K562 (cell line): ENCODE data around the gene NDUFS6. TPM values are rescaled to one million over a fixed set of nuclear protein-coding genes. Genes with fewer than 3 reads are reported as not detected.

Experiments used
- C11orf30 ChIP-seq: fragments of 450-650 bp; IDR thresholded peaks from 2 replicates; pipeline ENCODE4 v1.6.1; 2016; ENCODE audit warnings: low read depth, mild to moderate bottlenecking
- CAMTA2 ChIP-seq: fragments of 250-450 bp; sonication (Bioruptor Pico); conservative IDR thresholded peaks from 2 replicates; pipeline ENCODE4 v1.5.1; 2022
- NFIC ChIP-seq: fragments of 450-650 bp; IDR thresholded peaks from 2 replicates; pipeline ENCODE4 v1.6.1; 2017; ENCODE audit warnings: mild to moderate bottlenecking, inconsistent platforms
- NR2F6 ChIP-seq: fragments of 450-650 bp; formaldehyde crosslinking; IDR thresholded peaks from 2 replicates; pipeline ENCODE4 v1.4.0; 2020; ENCODE audit warnings: mild to moderate bottlenecking
- SRF ChIP-seq, 2 experiments: fragments of 250-450, 450-650 bp in 1 of 2; sonication (Bioruptor Pico) in 1 of 2; sonication (generic) in 1 of 2; formaldehyde crosslinking; IDR thresholded peaks; 2 replicates each; pipeline versions ENCODE4 v1.5.0 to v1.5.1; 2020 to 2022; ENCODE audit warnings: mild to moderate bottlenecking in 1 of 2, missing genetic modification reagents in 1 of 2
- TARDBP ChIP-seq: fragments of 450-650 bp; IDR thresholded peaks from 2 replicates; pipeline ENCODE4 v1.6.1; 2016
- ZNF124 ChIP-seq: sonication (generic); formaldehyde crosslinking; IDR thresholded peaks from 2 replicates; pipeline ENCODE4 v1.8.1; 2022; ENCODE audit warnings: missing genetic modification reagents
- polyA plus RNA-seq, 8 experiments: library from polyadenylated mRNA; depleted of rRNA in 4 of 8; stranded (reverse) in 5 of 8; unstranded in 3 of 8; fragments of >200 nt; fragmentation: Nextera tagmentation in 2 of 8; fragmentation: Illumina TruSeq in 1 of 8; extraction: Ambion mirVana in 2 of 8; extraction: Trizol in 1 of 8; gene quantifications; 2 replicates each; pipeline versions ENCODE4 v1.2.1 to v1.2.3, GENCODE V29; 2011 to 2014; ENCODE audit warnings: inconsistent platforms in 1 of 8, missing spikeins in 1 of 8
- total RNA-seq, 7 experiments: library from RNA; depleted of rRNA in 6 of 7; stranded (reverse); fragments of >200 nt in 6 of 7; fragmentation: Illumina TruSeq in 2 of 7; extraction: Trizol in 2 of 7; gene quantifications; 2 replicates each; pipeline versions ENCODE4 v1.2.1 to v1.2.3, GENCODE V29; 2011 to 2021; ENCODE audit warnings: low replicate concordance in 1 of 7
- TF ChIP-seq, protein P1 (sequence below): fragments of 450-650 bp; IDR thresholded peaks from 2 replicates; pipeline ENCODE4 v1.6.1; 2016; ENCODE audit warnings: low read depth
- TF ChIP-seq, protein P2 (sequence below), 2 experiments: fragments of 450-650 bp; conservative IDR thresholded peaks; 2 replicates each; pipeline ENCODE4 v1.6.1; 2017; ENCODE audit warnings: mild to moderate bottlenecking in 2 of 2, moderate library complexity in 2 of 2
- TF ChIP-seq, protein P3 (sequence below): fragments of 150-350 bp; conservative IDR thresholded peaks from 2 replicates; pipeline ENCODE4 v1.6.1; 2014; ENCODE audit warnings: low read length

The NDUFS6 gene
- total and polyA plus RNA-seq, 9 of the 15 experiments (the other 6 are each of a cell fraction or from before 2014, with no cell fraction given) = 36.1 to 291 (median 77.0) TPM

DNA sequence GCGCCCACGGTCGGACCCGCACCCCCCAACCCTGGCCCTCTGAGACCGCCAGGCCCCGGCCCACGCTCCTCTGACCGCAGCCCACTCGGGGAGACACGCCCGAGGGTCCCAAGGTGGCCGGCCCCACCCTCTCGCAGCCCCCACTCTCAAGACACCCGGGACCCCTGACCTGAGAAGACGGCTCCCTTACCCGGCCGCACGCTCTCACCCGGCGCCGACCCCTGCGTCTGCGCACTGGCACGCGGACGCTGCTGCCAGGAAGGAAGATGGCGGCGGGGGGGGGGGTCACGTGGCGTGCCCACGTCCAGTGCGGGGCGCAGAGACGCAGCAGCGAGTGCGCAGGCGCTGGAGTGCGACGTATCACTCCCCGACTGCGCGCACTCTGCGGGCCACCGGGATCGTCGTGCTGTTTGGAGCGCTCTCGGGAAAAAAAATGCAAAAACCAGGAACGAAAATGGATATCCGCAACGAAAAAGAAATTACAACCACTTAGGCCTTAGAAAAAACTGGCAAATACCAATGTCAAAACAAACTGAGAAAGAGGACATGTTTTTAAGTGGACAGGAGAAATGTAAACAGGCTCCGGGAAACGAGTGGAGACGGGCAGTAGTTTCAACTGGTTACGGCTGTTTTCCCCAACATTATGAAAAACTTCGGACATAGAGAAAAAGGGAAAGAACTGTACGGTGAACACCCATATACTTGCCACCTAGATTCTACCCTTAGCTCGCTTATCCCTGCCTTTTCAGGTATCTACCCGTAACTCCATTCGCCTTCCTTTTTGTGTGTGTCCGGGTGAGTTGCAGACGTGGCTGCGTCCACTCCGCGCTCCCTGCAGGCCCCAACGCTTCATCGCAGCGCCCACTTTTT, 1.4 kb upstream of the NDUFS6 start, which contains the start of gene MRPL36 (continued):
- TF ChIP-seq, protein P1, sequence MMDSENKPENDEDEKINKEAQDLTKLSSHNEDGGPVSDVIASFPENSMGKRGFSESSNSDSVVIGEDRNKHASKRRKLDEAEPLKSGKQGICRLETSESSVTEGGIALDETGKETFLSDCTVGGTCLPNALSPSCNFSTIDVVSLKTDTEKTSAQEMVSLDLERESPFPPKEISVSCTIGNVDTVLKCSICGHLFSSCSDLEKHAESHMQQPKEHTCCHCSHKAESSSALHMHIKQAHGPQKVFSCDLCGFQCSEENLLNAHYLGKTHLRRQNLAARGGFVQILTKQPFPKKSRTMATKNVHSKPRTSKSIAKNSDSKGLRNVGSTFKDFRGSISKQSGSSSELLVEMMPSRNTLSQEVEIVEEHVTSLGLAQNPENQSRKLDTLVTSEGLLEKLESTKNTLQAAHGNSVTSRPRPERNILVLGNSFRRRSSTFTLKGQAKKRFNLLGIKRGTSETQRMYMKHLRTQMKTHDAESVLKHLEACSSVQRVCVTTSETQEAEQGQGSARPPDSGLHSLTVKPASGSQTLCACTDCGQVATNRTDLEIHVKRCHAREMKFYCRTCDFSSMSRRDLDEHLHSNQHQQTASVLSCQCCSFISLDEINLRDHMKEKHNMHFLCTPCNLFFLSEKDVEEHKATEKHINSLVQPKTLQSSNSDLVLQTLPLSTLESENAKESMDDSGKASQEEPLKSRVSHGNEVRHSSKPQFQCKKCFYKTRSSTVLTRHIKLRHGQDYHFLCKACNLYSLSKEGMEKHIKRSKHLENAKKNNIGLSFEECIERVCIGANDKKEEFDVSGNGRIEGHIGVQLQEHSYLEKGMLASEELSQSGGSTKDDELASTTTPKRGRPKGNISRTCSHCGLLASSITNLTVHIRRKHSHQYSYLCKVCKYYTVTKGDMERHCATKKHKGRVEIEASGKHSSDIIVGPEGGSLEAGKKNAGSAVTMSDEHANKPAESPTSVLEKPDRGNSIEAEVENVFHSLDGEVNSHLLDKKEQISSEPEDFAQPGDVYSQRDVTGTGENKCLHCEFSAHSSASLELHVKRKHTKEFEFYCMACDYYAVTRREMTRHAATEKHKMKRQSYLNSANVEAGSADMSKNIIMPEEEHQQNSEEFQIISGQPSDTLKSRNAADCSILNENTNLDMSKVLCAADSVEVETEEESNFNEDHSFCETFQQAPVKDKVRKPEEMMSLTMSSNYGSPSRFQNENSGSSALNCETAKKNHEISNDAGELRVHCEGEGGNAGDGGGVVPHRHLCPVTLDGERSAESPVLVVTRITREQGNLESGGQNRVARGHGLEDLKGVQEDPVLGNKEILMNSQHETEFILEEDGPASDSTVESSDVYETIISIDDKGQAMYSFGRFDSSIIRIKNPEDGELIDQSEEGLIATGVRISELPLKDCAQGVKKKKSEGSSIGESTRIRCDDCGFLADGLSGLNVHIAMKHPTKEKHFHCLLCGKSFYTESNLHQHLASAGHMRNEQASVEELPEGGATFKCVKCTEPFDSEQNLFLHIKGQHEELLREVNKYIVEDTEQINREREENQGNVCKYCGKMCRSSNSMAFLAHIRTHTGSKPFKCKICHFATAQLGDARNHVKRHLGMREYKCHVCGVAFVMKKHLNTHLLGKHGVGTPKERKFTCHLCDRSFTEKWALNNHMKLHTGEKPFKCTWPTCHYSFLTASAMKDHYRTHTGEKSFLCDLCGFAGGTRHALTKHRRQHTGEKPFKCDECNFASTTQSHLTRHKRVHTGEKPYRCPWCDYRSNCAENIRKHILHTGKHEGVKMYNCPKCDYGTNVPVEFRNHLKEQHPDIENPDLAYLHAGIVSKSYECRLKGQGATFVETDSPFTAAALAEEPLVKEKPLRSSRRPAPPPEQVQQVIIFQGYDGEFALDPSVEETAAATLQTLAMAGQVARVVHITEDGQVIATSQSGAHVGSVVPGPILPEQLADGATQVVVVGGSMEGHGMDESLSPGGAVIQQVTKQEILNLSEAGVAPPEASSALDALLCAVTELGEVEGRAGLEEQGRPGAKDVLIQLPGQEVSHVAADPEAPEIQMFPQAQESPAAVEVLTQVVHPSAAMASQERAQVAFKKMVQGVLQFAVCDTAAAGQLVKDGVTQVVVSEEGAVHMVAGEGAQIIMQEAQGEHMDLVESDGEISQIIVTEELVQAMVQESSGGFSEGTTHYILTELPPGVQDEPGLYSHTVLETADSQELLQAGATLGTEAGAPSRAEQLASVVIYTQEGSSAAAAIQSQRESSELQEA = no peak
- peak; percentile 78 for TF ChIP-seq C11orf30
- TF ChIP-seq, protein P2, sequence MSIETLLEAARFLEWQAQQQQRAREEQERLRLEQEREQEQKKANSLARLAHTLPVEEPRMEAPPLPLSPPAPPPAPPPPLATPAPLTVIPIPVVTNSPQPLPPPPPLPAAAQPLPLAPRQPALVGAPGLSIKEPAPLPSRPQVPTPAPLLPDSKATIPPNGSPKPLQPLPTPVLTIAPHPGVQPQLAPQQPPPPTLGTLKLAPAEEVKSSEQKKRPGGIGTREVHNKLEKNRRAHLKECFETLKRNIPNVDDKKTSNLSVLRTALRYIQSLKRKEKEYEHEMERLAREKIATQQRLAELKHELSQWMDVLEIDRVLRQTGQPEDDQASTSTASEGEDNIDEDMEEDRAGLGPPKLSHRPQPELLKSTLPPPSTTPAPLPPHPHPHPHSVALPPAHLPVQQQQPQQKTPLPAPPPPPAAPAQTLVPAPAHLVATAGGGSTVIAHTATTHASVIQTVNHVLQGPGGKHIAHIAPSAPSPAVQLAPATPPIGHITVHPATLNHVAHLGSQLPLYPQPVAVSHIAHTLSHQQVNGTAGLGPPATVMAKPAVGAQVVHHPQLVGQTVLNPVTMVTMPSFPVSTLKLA (conservative IDR thresholded peaks at IDR 0.05) = peak; percentile 75 to 78
- TF ChIP-seq ZNF124 (CRISPR knock-in tag) = no peak
- TF ChIP-seq, protein P3, sequence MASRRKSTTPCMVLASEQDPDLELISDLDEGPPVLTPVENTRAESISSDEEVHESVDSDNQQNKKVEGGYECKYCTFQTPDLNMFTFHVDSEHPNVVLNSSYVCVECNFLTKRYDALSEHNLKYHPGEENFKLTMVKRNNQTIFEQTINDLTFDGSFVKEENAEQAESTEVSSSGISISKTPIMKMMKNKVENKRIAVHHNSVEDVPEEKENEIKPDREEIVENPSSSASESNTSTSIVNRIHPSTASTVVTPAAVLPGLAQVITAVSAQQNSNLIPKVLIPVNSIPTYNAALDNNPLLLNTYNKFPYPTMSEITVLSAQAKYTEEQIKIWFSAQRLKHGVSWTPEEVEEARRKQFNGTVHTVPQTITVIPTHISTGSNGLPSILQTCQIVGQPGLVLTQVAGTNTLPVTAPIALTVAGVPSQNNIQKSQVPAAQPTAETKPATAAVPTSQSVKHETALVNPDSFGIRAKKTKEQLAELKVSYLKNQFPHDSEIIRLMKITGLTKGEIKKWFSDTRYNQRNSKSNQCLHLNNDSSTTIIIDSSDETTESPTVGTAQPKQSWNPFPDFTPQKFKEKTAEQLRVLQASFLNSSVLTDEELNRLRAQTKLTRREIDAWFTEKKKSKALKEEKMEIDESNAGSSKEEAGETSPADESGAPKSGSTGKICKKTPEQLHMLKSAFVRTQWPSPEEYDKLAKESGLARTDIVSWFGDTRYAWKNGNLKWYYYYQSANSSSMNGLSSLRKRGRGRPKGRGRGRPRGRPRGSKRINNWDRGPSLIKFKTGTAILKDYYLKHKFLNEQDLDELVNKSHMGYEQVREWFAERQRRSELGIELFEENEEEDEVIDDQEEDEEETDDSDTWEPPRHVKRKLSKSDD = 0 out of 2 replicates have a peak, but pooled peaks have one; percentile 29
- peak; percentile 48; the same call in 1 of the 2 replicates for TF ChIP-seq NFIC
- no peak; a peak in 1 of 4 replicates for TF ChIP-seq SRF (CRISPR knock-in tag; IDR thresholded peaks at IDR 0.05)
- no peak for TF ChIP-seq NR2F6 (CRISPR knock-in tag)
- no peak for TF ChIP-seq TARDBP
- TF ChIP-seq CAMTA2 (CRISPR knock-in tag) = no peak
